Smooth muscle cell (in vitro differentiated cells): Measurements from ENCODE around the gene MAPKAPK3. TPM values are rescaled to one million over a fixed set of nuclear protein-coding genes. Genes with fewer than 3 reads are reported as not detected.

Source experiments
- DNase-seq: peaks from one replicate; lab custom pipeline; 2025; ENCODE audit not compliant: unreplicated experiment; lab: John Stamatoyannopoulos, UW
- H2AFZ ChIP-seq: fragments of 200-600 bp; sonication (generic); 2 replicates; pipeline ENCODE4 v1.6.0; 2016; ENCODE audit warnings: antibody characterized with exemption, low read depth, mild to moderate bottlenecking
- H3F3A ChIP-seq: fragments of 200-600 bp; sonication (generic); 2 replicates; pipeline ENCODE4 v1.6.0; 2017; ENCODE audit warnings: antibody characterized with exemption, low read depth
- H3K27ac ChIP-seq: fragments of 200-600 bp; sonication (generic); 2 replicates; pipeline ENCODE4 v1.5.1; 2016; ENCODE audit warnings: low read depth, mild to moderate bottlenecking
- H3K27me3 ChIP-seq: fragments of 200-600 bp; sonication (generic); 2 replicates; pipeline ENCODE4 v1.6.1; 2016; ENCODE audit warnings: low read depth, mild to moderate bottlenecking
- H3K36me3 ChIP-seq: fragments of 200-600 bp; sonication (generic); 2 replicates; pipeline ENCODE4 v1.5.1; 2016; ENCODE audit warnings: low read depth
- H3K4me1 ChIP-seq: fragments of 200-600 bp; sonication (generic); 2 replicates; pipeline ENCODE4 v1.5.1; 2016; ENCODE audit warnings: low read depth
- H3K4me2 ChIP-seq: fragments of 200-600 bp; sonication (generic); 2 replicates; pipeline ENCODE4 v1.6.0; 2016; ENCODE audit warnings: mild to moderate bottlenecking
- H3K4me3 ChIP-seq: fragments of 200-600 bp; sonication (generic); 2 replicates; pipeline ENCODE4 v1.5.1; 2016; ENCODE audit warnings: mild to moderate bottlenecking
- H3K79me2 ChIP-seq: fragments of 200-600 bp; sonication (generic); 2 replicates; pipeline ENCODE4 v1.6.0; 2016; ENCODE audit warnings: low read depth, mild to moderate bottlenecking
- H3K9ac ChIP-seq: fragments of 200-600 bp; sonication (generic); 2 replicates; pipeline ENCODE4 v1.6.0; 2016; ENCODE audit warnings: low read depth
- H3K9me3 ChIP-seq: fragments of 200-600 bp; sonication (generic); replicated peaks from 2 replicates; pipeline ENCODE4 v1.5.1; 2016; ENCODE audit warnings: low read depth
- H4K20me1 ChIP-seq: fragments of 200-600 bp; sonication (generic); 2 replicates; pipeline ENCODE4 v1.6.0; 2016; ENCODE audit warnings: low read depth
- WGBS: methylation state at CpG from one replicate; pipeline ENCODE4 v1.1.7; 2016; ENCODE audit warnings: low lambda C conversion rate; 5-methylcytosine and 5-hydroxymethylcytosine counted together
- polyA plus RNA-seq: library from polyadenylated mRNA; unstranded; fragments of >200 nt; fragmentation: Nextera tagmentation; extraction: Ambion mirVana; gene quantifications from 2 replicates; pipeline ENCODE4 v1.2.1, GENCODE V29; 2016
- total RNA-seq: library from RNA; depleted of rRNA; stranded (reverse); fragments of >200 nt; gene quantifications from 2 replicates; pipeline ENCODE4 v1.2.3, GENCODE V29; 2014
- TF ChIP-seq, protein P1 (sequence below): fragments of 200-600 bp; sonication (generic); IDR thresholded peaks from 2 replicates; pipeline ENCODE4 v1.5.1; 2017; ENCODE audit warnings: borderline replicate concordance, mild to moderate bottlenecking, antibody characterized with exemption; ENCODE audit not compliant: insufficient read depth, poor library complexity, severe bottlenecking

The MAPKAPK3 gene
- total and polyA plus RNA-seq, 2 experiments from 2014 or later, result 17.1 to 18.7 TPM

DNA sequence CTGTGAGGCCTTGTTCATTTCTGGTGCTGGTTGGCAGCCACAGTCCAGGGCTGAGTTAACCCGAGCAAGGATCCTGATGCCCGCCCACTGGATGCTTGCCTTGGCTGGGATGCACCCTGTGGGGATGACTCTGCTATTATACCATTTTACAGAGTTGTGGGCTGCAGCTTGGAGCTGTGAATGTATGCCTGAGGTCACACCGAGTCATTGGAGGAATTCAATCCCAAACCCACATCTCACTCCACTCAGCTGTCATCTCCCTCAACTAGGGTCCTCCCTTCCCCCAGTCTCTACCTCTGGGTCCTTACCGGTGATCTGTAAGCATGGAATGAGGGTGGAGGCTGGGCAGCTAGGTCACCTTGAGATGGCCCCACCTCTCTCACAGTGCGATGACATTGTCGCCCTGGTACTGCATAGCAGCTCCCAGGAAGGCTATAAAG is 22.1 kb downstream of the MAPKAPK3 start:
- DNase-seq, result no peak
- Histone ChIP-seq H3K36me3 (no peaks in the 10 kb centered on the region), H3K27me3 (no peaks in the 10 kb centered on the region), H3K4me1 (peaks cover 7% of the 10 kb centered on the region), H3K4me2 (peak overlapping the region; percentile 6), H3F3A (no peaks in the 10 kb centered on the region), H3K9ac (no peak overlapping the region), H3K79me2 (no peaks in the 10 kb centered on the region), H2AFZ (no peak overlapping the region), H3K9me3 (no peaks in the 10 kb centered on the region), H4K20me1 (peaks cover 32% of the 10 kb centered on the region), H3K27ac (no peak overlapping the region), H3K4me3 (no peak overlapping the region)
- TF ChIP-seq, protein P1, sequence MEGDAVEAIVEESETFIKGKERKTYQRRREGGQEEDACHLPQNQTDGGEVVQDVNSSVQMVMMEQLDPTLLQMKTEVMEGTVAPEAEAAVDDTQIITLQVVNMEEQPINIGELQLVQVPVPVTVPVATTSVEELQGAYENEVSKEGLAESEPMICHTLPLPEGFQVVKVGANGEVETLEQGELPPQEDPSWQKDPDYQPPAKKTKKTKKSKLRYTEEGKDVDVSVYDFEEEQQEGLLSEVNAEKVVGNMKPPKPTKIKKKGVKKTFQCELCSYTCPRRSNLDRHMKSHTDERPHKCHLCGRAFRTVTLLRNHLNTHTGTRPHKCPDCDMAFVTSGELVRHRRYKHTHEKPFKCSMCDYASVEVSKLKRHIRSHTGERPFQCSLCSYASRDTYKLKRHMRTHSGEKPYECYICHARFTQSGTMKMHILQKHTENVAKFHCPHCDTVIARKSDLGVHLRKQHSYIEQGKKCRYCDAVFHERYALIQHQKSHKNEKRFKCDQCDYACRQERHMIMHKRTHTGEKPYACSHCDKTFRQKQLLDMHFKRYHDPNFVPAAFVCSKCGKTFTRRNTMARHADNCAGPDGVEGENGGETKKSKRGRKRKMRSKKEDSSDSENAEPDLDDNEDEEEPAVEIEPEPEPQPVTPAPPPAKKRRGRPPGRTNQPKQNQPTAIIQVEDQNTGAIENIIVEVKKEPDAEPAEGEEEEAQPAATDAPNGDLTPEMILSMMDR, result no peak
- 43% methylated on average over 6 of the region's 6 CpGs for WGBS

DNA sequence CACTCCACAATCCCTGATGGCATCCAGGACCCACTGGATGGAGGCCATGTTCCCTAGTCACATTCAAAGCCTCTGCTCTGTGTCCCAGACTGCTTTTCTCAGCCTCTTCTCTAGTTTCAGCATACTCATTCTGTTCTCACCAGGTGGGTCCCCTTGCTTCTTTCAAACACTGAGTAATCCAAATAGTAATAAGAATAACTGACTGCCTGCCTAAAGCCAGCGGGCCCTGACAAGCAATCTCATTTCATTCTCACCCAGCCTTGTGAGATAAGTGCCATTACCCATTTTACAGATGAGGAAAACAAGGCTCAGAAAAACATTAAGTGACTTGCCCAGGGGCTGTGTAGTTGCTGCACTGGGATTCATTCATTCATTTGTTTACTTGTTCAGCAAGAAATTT is 25.4 kb downstream of the MAPKAPK3 start:
- H3K4me2 ChIP-seq, result no peak overlapping the region
- WGBS, result 97% methylated on average over 1 of the region's 1 CpG
- DNase-seq, result no peak
- no peaks in the 10 kb centered on the region for H3K27me3 ChIP-seq
- H3K79me2 ChIP-seq, result no peaks in the 10 kb centered on the region
- H2AFZ ChIP-seq, result no peak overlapping the region
- no peak overlapping the region for H3K4me3 ChIP-seq
- H3K36me3 ChIP-seq, result no peaks in the 10 kb centered on the region
- H3K9me3 ChIP-seq, result no peaks in the 10 kb centered on the region
- TF ChIP-seq, protein P1, result no peak
- peaks cover 7% of the 10 kb centered on the region for H3K4me1 ChIP-seq
- peaks cover 21% of the 10 kb centered on the region for H4K20me1 ChIP-seq
- H3F3A ChIP-seq, result no peaks in the 10 kb centered on the region
- H3K27ac ChIP-seq, result no peak overlapping the region
- H3K9ac ChIP-seq, result no peak overlapping the region

DNA sequence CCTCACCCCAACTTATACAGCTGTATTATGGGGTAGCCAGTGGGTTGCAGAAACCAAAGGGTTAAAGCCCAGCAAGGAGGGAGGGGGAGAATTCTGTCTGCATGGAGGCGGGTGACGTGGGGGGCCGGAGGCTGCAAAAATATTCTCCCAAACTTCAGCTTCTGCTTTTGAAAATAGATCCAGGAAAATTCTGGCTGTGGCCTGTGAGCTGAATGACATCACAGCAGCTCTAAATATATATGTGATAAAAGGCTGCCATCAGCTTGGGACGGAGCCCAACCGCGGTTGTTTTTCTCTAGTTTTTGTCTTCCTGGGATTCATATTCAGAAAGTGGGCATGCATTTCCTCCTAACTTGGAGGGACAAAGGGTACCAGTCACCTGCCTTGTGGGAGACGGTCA is 27.6 kb downstream of the MAPKAPK3 start:
- Histone ChIP-seq H3K27ac (no peak overlapping the region), H3K9ac (no peak overlapping the region), H3K36me3 (no peaks in the 10 kb centered on the region), H4K20me1 (peaks cover under 1% of the 10 kb centered on the region), H3K4me3 (no peak overlapping the region), H3F3A (no peaks in the 10 kb centered on the region), H3K27me3 (no peaks in the 10 kb centered on the region), H3K4me1 (no peaks in the 10 kb centered on the region), H3K9me3 (no peaks in the 10 kb centered on the region), H2AFZ (no peak overlapping the region), H3K4me2 (no peak overlapping the region), H3K79me2 (no peaks in the 10 kb centered on the region)
- WGBS, result 94% methylated on average over 7 of the region's 7 CpGs
- TF ChIP-seq, protein P1, result no peak
- no peak for DNase-seq

DNA sequence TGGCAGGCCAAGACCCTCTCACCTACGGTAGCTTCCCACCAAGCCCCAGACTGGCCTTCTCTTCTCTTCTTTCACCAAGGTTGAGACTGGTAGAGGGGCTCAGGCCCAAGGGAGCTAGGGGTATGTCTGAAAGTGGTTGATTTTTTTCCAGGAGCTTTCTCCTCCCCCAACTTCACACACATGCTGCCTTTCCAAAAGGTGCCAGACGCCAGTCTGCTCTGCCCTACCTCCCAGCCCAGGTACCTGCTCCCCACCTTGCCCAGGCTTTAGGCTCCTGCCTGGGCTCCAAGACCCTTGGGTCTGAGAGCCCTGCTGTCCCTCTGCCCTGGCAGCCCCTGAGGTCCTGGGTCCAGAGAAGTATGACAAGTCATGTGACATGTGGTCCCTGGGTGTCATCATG is 28.4 kb downstream of the MAPKAPK3 start:
- WGBS, result 100% methylated on average over 2 of the region's 2 CpGs
- no peak overlapping the region for H3K4me3 ChIP-seq
- no peak for DNase-seq
- H3F3A ChIP-seq, result no peaks in the 10 kb centered on the region
- no peak overlapping the region for H2AFZ ChIP-seq
- no peak overlapping the region for H3K27ac ChIP-seq
- H3K79me2 ChIP-seq, result no peaks in the 10 kb centered on the region
- no peaks in the 10 kb centered on the region for H4K20me1 ChIP-seq
- no peak overlapping the region for H3K4me2 ChIP-seq
- H3K9ac ChIP-seq, result no peak overlapping the region
- no peaks in the 10 kb centered on the region for H3K9me3 ChIP-seq
- no peaks in the 10 kb centered on the region for H3K36me3 ChIP-seq
- no peaks in the 10 kb centered on the region for H3K27me3 ChIP-seq
- no peaks in the 10 kb centered on the region for H3K4me1 ChIP-seq
- TF ChIP-seq, protein P1, result no peak
